KG1 (cell line): Measurements from ENCODE around the gene SLC34A3.

ENCODE experiments used
- DNase-seq: peaks from one replicate; lab custom pipeline; 2025; lab: John Stamatoyannopoulos, UW

SLC34A3 gene

DNA sequence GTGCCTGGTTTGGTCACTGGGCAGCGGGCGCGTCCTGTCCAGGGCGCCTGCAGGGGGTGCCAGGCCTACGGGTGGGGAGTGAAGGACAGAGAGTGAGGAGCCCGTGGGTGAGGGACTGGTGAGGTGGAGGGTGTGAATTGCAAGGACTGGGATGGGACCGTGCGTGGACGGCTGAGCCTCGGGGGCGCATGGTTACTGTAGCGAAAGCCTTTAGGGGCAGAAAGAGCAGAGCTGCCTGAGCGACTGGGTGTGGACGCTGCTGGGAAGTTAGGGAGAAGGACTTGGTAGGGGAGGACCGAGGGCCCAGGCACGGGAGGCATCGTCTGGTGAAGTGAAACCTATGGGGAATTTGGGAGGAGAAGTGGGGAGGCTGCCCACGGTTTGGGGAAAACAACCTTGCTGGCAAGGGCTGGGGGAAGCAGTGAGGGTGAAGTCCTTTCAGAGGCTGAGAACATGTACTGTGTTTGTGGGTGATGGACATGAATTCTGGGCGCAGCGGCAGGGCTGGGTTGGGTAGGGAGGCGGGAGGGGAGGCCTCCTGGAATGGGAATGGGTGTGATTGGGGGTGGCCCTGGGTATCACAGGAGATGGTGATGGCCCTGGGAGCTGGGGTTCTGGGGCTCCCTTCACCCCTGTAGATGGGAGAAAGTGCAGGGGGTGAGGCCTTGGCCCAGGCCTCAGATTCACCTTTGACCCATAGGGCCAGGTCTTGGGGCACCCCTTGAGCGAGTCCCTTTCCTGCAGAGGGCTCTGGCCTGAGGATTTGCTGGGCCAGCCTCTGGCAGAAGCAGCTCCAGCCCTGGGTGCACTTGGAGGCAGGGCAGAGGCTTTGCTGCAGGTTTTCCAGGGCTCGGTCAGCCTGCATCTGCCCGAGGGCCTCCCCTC lies 45.1 kb downstream of the SLC34A3 start:
- no peak for DNase-seq

DNA sequence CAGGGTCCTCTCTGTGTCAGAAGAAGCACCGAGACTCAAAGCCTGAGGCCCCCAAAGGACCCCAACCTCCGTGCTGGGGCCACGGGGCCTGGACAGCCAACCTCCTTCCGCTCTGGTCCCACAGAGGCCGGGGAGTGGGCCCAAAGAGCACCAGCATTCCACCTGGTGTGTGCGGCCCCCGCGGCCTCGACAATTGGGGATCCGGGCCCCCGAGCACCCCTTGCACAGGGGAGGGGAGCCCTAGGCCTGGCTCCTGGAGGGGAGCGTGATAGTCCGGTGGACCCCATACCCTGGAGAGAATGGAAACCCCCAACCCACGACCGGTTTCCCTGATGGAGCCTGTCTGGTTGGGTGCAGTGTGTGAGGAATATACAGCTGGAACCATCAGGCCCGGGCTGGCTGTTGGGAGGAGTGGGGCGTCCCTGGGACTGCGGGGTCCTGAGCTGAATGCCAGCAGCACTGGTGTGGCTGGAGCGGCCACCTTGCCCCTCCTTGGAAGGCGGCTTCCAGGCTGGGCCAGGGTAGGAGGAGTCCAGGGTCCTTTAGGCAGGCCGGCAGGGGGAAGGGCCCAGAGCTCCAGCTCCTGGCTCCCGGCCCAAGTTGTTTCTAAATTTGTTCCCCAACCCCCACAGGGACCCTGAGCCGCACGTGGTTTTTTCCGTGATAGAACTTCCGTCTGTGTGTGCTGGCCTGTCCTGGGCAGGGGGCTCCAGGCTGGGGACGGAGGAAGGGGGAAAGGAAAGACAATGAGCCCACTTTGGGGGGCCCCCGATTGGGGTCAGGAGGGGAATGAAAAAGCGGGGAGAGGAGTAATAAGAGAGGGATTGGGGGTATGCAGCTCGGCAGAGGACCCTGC lies 46.0 kb downstream of the SLC34A3 start:
- peak; percentile 63 for DNase-seq

DNA sequence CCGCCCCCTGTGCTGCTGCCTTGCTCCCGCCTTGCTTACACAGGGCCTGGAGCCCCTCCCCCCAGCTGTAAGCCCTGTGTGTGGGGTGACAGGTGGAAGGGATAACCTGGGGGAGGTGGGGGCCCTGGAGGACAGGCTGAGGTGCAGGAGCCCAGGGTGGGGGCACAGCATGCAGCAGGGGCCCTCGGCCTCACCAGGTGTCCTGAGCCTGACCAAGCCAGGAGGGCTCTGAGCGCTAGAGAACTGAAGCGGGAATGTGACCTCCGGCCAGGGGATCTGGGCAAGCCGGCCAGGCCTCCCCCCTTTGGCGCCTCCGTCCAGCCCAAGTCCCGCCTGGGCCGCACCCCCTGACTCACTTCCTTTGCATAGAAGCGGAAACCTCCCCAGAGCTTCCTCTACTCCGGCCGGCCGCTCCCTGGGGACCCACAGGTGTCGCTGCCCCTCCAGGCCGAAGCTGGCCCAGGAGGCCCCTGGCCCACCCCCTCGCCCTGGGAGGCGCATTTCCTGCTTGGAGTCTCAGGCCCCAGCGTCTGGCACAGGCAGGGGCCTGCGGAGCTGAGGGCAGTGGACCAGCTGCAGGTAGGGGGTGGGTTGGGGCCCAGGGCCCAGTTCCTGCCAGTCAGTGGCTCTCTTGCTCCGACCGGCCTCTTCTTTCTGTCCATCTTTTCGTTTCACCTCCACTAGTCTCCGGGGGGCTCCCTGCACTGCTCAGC lies 46.8 kb downstream of the SLC34A3 start, which contains the start of gene TOR4A:
TSS of gene TOR4A (plus strand) at position 398 of the 713 bp plus-strand sequence. CDS start 964 bp downstream, outside the sequence.
- DNase-seq = peak; percentile 76

DNA sequence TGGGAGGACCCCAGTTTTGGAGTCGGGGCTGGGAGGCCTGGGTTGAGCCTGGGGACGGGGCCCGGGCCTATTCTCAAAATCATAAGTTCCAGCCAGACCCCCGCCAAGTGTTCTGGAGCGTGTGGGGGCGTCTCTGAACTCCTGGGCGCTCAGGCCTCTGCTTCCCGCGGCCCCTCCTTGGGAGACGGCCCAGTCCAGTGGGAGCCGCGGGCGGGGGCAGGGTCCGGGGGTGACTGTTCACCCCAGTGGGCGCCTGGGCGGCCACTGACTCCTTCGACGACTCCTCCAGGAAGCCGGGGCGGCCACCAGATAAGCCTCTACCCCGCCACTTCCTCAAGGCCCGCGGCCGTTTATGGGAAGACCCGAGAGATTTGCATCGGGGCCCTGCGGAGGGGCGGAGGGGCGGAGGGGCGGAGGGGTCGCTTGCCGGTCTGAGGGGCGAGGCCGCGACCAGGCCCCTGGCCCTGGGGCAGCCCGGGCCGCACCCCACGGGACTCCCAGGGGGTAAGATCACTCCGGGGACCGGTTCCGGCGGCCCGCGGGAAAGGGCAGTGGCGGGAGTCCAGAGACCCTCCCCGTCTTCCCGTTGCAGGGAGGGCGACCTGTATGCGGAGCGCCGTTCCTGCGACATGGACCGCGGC lies 47.5 kb downstream of the SLC34A3 start:
- DNase-seq = no peak

DNA sequence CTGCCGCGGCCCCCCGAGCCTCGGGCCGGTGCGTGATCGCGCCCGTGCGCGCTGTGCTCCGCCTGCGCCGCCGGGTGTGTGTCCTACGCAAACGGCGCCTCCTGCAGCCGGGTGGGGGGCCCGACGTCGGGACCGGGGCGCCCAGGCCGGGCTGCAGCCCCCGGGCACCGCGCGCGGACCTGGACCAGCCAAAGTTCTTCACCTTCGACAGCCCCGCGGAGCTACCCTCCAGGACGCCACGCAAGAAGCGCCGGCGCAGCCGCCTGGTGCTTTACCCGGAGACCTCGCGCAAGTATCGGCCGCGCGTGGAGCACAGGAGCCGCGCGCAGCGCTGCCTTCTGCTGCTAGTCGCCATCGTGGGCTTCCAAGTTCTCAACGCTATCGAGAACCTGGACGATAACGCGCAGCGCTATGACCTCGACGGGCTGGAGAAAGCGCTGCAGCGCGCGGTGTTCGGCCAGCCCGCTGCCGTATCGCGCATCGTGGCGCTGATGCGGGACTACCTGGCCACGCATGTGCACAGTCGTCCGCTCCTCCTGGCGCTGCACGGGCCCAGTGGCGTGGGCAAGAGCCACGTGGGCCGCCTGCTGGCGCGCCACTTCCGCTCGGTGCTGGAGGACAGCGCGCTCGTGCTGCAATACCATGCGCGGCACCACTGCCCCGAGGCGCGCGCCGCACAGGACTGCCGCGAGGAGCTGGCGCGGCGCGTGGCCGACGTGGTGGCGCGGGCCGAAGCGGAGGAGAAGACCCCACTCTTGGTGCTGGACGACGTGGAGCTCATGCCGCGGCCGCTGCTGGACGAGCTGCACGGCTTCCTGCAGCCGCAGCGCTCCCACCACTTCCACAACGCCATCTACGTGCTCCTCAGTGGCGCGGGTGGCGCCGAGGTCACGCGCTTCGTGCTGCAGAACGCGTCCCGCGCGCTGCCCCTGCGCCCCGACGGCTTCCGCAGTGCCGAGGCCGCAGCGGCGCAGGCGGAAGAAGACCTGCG lies 48.3 kb downstream of the SLC34A3 start:
- DNase-seq = no peak

DNA sequence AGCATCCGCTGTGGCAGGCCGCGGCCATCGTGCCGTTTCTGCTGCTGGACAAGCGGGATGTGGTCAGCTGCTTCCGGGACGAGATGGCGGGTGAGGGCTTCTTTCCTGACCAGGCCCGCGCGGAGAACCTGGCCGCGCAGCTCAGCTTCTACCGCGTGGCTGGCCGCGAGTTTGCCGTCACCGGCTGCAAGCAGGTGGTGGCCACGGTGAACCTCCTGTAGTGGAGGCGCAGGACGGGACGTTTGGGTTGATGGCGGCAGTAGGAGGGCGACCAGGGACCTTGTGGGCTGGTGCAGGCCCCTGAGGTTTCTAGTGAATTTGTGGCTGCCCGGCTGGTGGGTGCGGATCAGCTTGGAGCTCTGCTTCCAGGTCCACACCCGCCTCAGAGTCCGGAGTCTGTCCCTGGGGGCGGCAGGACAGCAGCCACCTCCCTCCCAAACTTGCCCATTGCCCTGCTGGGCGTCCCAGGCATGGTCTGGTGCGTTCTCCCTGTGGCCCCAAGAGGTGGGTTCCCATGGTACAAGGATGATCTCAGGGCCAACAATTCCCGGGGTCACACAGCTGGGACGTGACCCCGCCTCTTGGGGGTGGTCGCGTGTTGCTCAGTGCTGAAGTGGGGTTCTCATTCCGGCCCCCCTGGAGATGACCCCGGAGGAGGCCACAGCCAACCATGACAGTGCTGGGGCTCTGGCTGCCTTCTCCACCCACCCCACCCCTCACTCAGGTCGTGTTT lies 49.2 kb downstream of the SLC34A3 start:
- DNase-seq = no peak

DNA sequence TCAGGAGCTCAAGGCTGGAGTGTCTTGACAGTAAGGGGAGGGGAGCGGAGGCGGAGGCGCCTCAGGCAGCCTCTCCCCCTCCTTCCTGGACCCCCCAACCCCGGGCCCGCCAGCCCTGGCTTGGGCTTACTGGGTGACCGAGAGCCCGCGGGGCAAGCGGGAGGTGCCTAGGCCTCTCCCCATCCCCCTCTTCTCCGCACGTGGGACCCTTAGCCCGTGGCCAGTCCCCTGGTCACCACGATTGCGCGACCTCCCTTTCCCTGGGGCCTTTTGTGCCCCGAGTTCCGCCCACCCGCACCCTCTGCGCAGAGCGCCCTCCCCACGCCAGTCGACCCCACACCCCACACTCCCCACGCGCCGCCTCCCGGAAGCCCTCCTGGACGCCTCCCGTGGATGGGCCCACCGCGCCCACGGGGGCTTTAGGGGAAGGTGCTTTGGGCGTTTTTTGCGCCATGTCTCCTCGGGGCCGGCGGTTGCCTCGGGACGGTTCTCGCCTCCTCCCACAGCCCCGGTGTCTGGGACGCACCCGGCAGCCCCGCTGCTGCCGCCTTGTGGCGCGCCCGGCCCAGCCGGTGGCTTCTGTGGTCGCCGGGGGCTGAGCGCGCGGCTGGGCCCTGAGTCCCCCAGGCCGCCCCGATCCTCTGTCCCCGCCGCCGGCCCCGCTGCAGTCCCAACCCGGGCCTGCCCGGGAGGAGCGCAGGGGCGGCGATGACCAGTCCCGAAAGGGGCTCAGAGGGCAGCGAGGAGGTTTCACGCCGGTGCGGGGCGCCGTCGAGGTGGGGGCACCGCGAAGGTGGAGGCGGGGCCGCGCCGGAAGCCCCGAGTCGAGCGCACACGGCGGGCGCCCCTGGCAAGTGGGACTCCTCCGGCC lies 50.0 kb downstream of the SLC34A3 start:
- DNase-seq = no peak

DNA sequence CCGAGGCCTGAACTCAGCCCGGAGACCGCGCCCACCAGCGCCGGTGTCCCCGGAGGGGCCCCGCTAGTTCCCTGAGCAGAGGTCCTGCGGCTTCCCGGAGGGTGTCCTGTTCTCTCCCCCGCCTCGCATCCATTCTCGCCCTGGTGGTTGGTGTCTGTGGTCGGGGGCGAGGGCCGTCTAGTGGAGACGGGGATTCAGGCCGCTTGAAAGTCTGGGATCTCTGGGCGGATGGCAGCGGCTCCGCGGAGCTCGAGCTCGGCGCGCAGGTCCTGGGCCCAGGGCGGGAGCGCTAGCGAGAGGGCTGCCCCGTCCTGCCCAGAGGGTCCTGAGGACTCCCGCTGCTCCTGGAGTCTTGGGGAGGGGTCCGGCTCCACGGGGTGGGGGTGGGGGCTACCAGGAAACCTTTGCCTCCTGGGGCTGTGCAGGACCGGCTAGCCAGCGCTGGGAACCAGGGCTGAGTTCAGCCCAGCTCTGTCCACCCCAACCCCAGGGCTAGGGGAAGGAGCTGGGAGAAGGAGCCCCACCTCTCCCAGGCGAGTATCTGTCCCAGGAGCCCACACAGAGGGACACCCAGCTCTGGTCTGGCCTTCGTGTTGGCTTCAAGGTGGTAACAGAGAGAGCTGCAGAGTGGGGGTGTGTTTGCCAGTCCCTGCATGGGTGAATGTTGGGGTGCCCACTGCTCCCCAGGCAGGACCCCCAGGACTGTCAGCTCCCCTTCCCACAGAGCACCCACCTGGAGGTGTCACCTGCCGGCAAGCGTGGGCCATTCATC lies 50.8 kb downstream of the SLC34A3 start:
- DNase-seq = no peak
